H1 (cell line): ENCODE results near the gene MSI2. TPM values are rescaled to one million over a fixed set of nuclear protein-coding genes. Genes with fewer than 3 reads are reported as not detected.

ENCODE experiments used
- CTCF ChIA-PET: fragments of 300-600 bp; sonication (Branson Sonifier 250); formaldehyde crosslinking; loops from one replicate; lab custom pipeline; 2021; ENCODE audit not compliant: partially characterized antibody; lab: Charles Lee
- POLR2A ChIA-PET: fragments of 300-600 bp; sonication (Branson Sonifier 250); formaldehyde crosslinking; loops from one replicate; lab custom pipeline; 2021; ENCODE audit warnings: inconsistent platforms; ENCODE audit not compliant: partially characterized antibody; lab: Charles Lee
- DNase-seq, 2 experiments: peaks; one replicate each; pipeline versions ENCODE4 v3.0.0 to v3.0.0-alpha.2; 2010 to 2022; ENCODE audit warnings: low spot score in 2 of 2, low read depth in 1 of 2, mixed read lengths in 1 of 2
- FAIRE-seq: peaks from 2 replicates; lab custom pipeline; 2011; peaks lifted over from hg19 to GRCh38; lab: Jason Lieb, UNC
- H2AFZ ChIP-seq: 2 replicates; pipeline ENCODE4 v1.8.1; 2012; ENCODE audit warnings: low read length, inconsistent platforms
- H2AK5ac ChIP-seq: 2 replicates; pipeline ENCODE4 v1.6.1; 2013; ENCODE audit warnings: low read depth, low read length
- H2BK120ac ChIP-seq: replicated peaks from 2 replicates; pipeline ENCODE3; 2013; ENCODE audit warnings: low read depth, low read length, inconsistent platforms
- H2BK12ac ChIP-seq: 2 replicates; pipeline ENCODE4 v1.6.1; 2013; ENCODE audit warnings: low read depth, low read length
- H2BK15ac ChIP-seq: 2 replicates; pipeline ENCODE4 v1.6.1; 2013; ENCODE audit warnings: low read length
- H2BK20ac ChIP-seq: 2 replicates; pipeline ENCODE4 v1.6.1; 2013; ENCODE audit warnings: low read length
- H2BK5ac ChIP-seq: 2 replicates; pipeline ENCODE4 v1.6.1; 2013; ENCODE audit warnings: low read depth, low read length
- H3K14ac ChIP-seq: 2 replicates; pipeline ENCODE4 v1.6.1; 2013; ENCODE audit warnings: inconsistent platforms; ENCODE audit not compliant: insufficient read length
- H3K18ac ChIP-seq: 2 replicates; pipeline ENCODE4 v1.6.1; 2013; ENCODE audit warnings: low read length; ENCODE audit errors: extremely low read depth
- H3K23ac ChIP-seq: 2 replicates; pipeline ENCODE4 v1.6.1; 2013; ENCODE audit warnings: inconsistent platforms; ENCODE audit not compliant: insufficient read length
- H3K23me2 ChIP-seq: 2 replicates; pipeline ENCODE4 v1.6.1; 2013; ENCODE audit warnings: low read depth, low read length
- H3K27ac ChIP-seq: 2 replicates; pipeline ENCODE4 v1.6.1; 2011; ENCODE audit warnings: low read depth, low read length, inconsistent platforms
- H3K27me3 ChIP-seq, 4 experiments: replicated peaks in 1 of 4; 1 replicate in 1 of 4; 2 replicates in 3 of 4; pipeline versions ENCODE4 v1.6.1 to v1.8.1; 2011 to 2013; ENCODE audit warnings: low read length in 3 of 4, mild to moderate bottlenecking in 3 of 4, inconsistent platforms in 2 of 4, mixed read lengths in 2 of 4, moderate library complexity in 1 of 4; ENCODE audit not compliant: control insufficient read depth in 3 of 4, insufficient read depth in 3 of 4; ENCODE audit errors: extremely low read depth in 1 of 4
- H3K36me3 ChIP-seq, 4 experiments: 2 replicates each; pipeline versions ENCODE4 v1.6.1 to v1.8.1; 2011 to 2013; ENCODE audit warnings: mild to moderate bottlenecking in 4 of 4, low read length in 3 of 4, moderate library complexity in 2 of 4, control low read depth in 1 of 4, inconsistent platforms in 1 of 4; ENCODE audit not compliant: insufficient read depth in 4 of 4, control insufficient read depth in 2 of 4
- H3K4ac ChIP-seq: replicated peaks from 2 replicates; pipeline ENCODE3; 2013; ENCODE audit warnings: low read length, low read depth, mixed read lengths, inconsistent platforms; ENCODE audit not compliant: insufficient read length
- H3K4me1 ChIP-seq, 4 experiments: replicated peaks in 1 of 4; 1 replicate in 1 of 4; 2 replicates in 3 of 4; pipeline versions ENCODE4 v1.6.1 to v1.8.1; 2011 to 2013; ENCODE audit warnings: low read length in 3 of 4, inconsistent platforms in 2 of 4, mixed read lengths in 1 of 4; ENCODE audit not compliant: insufficient read depth in 4 of 4, control insufficient read depth in 3 of 4
- H3K4me2 ChIP-seq, 2 experiments: 2 replicates each; pipeline versions ENCODE4 v1.6.1 to v1.8.1; 2011 to 2013; ENCODE audit warnings: low read depth in 2 of 2, low read length in 2 of 2, control low read depth in 1 of 2, inconsistent platforms in 1 of 2, mild to moderate bottlenecking in 1 of 2; ENCODE audit not compliant: insufficient read depth in 1 of 2
- H3K4me3 ChIP-seq, 4 experiments: fragments of 200-600, 300-600 bp in 1 of 4; sonication (generic), shearing (Covaris generic), sonication (Bioruptor Twin) in 1 of 4; 2 replicates each; pipeline versions ENCODE4 v1.5.1 to v1.8.1; 2011 to 2016; ENCODE audit warnings: low read length in 4 of 4, low read depth in 3 of 4, control low read depth in 2 of 4, inconsistent platforms in 2 of 4, mild to moderate bottlenecking in 2 of 4, mixed read lengths in 1 of 4, moderate library complexity in 1 of 4; ENCODE audit not compliant: insufficient read depth in 2 of 4; ENCODE audit errors: extremely low read depth in 1 of 4
- H3K56ac ChIP-seq: replicated peaks from 2 replicates; pipeline ENCODE3; 2013; ENCODE audit warnings: low read depth, mild to moderate bottlenecking, mixed read lengths, low read length, inconsistent platforms; ENCODE audit not compliant: insufficient read length
- H3K79me1 ChIP-seq: 2 replicates; pipeline ENCODE4 v1.6.1; 2013; ENCODE audit warnings: low read depth, low read length, control low read depth
- H3K79me2 ChIP-seq, 2 experiments: 2 replicates each; pipeline versions ENCODE4 v1.6.1 to v1.8.1; 2012 to 2013; ENCODE audit warnings: low read length in 2 of 2, mild to moderate bottlenecking in 2 of 2, inconsistent platforms in 1 of 2; ENCODE audit not compliant: insufficient read depth in 2 of 2, control insufficient read depth in 1 of 2
- H3K9ac ChIP-seq, 4 experiments: replicated peaks in 1 of 4; 1 replicate in 1 of 4; 2 replicates in 3 of 4; pipeline versions ENCODE4 v1.6.1 to v1.8.1; 2011 to 2013; ENCODE audit warnings: low read depth in 3 of 4, low read length in 3 of 4, control low read depth in 2 of 4, mild to moderate bottlenecking in 2 of 4, moderate library complexity in 2 of 4, inconsistent platforms in 1 of 4; ENCODE audit errors: extremely low read depth in 1 of 4
- H3K9me3 ChIP-seq, 2 experiments: 2 replicates each; pipeline versions ENCODE4 v1.6.1 to v1.8.1; 2012 to 2013; ENCODE audit warnings: mild to moderate bottlenecking in 2 of 2, moderate library complexity in 2 of 2, control low read depth in 1 of 2, inconsistent platforms in 1 of 2, low read depth in 1 of 2, low read length in 1 of 2, mixed read lengths in 1 of 2; ENCODE audit not compliant: insufficient read depth in 2 of 2
- H4K20me1 ChIP-seq, 2 experiments: replicated peaks in 1 of 2; 2 replicates each; pipeline versions ENCODE3 to v1.8.1; 2011 to 2013; ENCODE audit warnings: inconsistent platforms in 2 of 2, low read length in 2 of 2, mild to moderate bottlenecking in 1 of 2; ENCODE audit not compliant: insufficient read depth in 2 of 2, control insufficient read depth in 1 of 2
- H4K5ac ChIP-seq: 2 replicates; pipeline ENCODE4 v1.6.1; 2013; ENCODE audit warnings: low read length, low read depth, mixed read lengths, inconsistent platforms; ENCODE audit not compliant: insufficient read length
- H4K8ac ChIP-seq: 2 replicates; pipeline ENCODE4 v1.8.0; 2013; ENCODE audit warnings: mild to moderate bottlenecking, moderate library complexity, low read length, inconsistent platforms; ENCODE audit not compliant: insufficient read depth; ENCODE audit errors: extremely low read depth
- H4K91ac ChIP-seq: replicated peaks from 2 replicates; pipeline ENCODE3; 2013; ENCODE audit warnings: low read length, mixed read lengths, inconsistent platforms; ENCODE audit not compliant: insufficient read length
- ASH2L ChIP-seq: fragments of 200-600, 300-600 bp; sonication (generic); IDR thresholded peaks from one replicate; pipeline ENCODE4 v1.7.1; 2017; ENCODE audit warnings: low read length
- BACH1 ChIP-seq: IDR thresholded peaks from 2 replicates; pipeline ENCODE4 v1.6.1; 2012; ENCODE audit warnings: low read length, improper control_type of control experiment
- CTCF ChIP-seq, 3 experiments: IDR thresholded peaks; 1 replicate in 2 of 3; 2 replicates in 1 of 3; pipeline versions ENCODE4 v1.5.1 to v1.6.1; 2011; ENCODE audit warnings: low read length in 3 of 3, mild to moderate bottlenecking in 3 of 3, inconsistent platforms in 2 of 3, low read depth in 1 of 3, moderate library complexity in 1 of 3; ENCODE audit not compliant: insufficient read depth in 1 of 3; ENCODE audit errors: control extremely low read depth in 1 of 3
- GABPA ChIP-seq: IDR thresholded peaks from 2 replicates; pipeline ENCODE4 v1.6.1; 2011; ENCODE audit warnings: mild to moderate bottlenecking, low read length, moderate library complexity, borderline replicate concordance; ENCODE audit not compliant: insufficient read depth
- KDM5A ChIP-seq: fragments of 200-600 bp; IDR thresholded peaks from 2 replicates; pipeline ENCODE4 v1.7.1; 2012; ENCODE audit warnings: mild to moderate bottlenecking, low read length, inconsistent platforms, mixed read lengths
- MAX ChIP-seq: IDR thresholded peaks from 2 replicates; pipeline ENCODE4 v1.6.1; 2012; ENCODE audit warnings: inconsistent platforms
- POLR2A ChIP-seq, 2 experiments: IDR thresholded peaks; 1 replicate in 1 of 2; 2 replicates in 1 of 2; pipeline ENCODE4 v1.6.1; 2011; ENCODE audit warnings: low read depth in 2 of 2, low read length in 2 of 2, mild to moderate bottlenecking in 2 of 2; ENCODE audit errors: control extremely low read depth in 1 of 2
- SP4 ChIP-seq: IDR thresholded peaks from 2 replicates; pipeline ENCODE4 v1.6.1; 2012; ENCODE audit warnings: low read length, inconsistent platforms
- TEAD4 ChIP-seq: IDR thresholded peaks from 2 replicates; pipeline ENCODE4 v1.6.1; 2012; ENCODE audit warnings: low read depth, low read length, inconsistent platforms, mixed read lengths
- YY1 ChIP-seq: IDR thresholded peaks from 2 replicates; pipeline ENCODE4 v1.6.1; 2011; ENCODE audit warnings: low read depth, mild to moderate bottlenecking, low read length
- WGBS, 2 experiments: shearing (Covaris generic) in 1 of 2; methylation state at CpG; one replicate each; pipeline versions ENCODE4 v1.1.6 to v1.1.7; 2013 to 2015; ENCODE audit warnings: low lambda C conversion rate in 2 of 2, mixed read lengths in 2 of 2, inconsistent platforms in 1 of 2, low coverage in 1 of 2, missing lambda C conversion rate in 1 of 2; ENCODE audit not compliant: insufficient replicate concordance in 2 of 2, insufficient coverage in 1 of 2, insufficient read length in 1 of 2; ENCODE audit errors: extremely low coverage in 1 of 2, missing lambda C conversion rate in 1 of 2; 5-methylcytosine and 5-hydroxymethylcytosine counted together
- polyA plus RNA-seq, 7 experiments: library from polyadenylated mRNA; depleted of rRNA in 3 of 7; stranded (reverse) in 5 of 7; unstranded in 2 of 7; fragments of >200 nt in 5 of 7; fragments of 200-250 nt in 2 of 7; gene quantifications; 1 replicate in 5 of 7; 2 replicates in 1 of 7; 4 replicates in 1 of 7; pipeline versions ENCODE4 v1.2.1 to v1.2.3, GENCODE V29; 2011 to 2013; ENCODE audit warnings: missing spikeins in 2 of 7, mixed read lengths in 2 of 7
- total RNA-seq: library from RNA; stranded (reverse); fragmentation: NEBNext Ultra II Directional; extraction: Animal tissue kit (Norgen Biotek cat#: 25700); gene quantifications from 2 replicates; pipeline ENCODE4 v1.2.1, GENCODE V29; 2021

The MSI2 gene
- total and polyA plus RNA-seq, 2 of the 8 experiments (the other 6 are each of a cell fraction or from before 2014, with no cell fraction given), result 36.7 to 80.6 TPM

GRCh38 chr17:57221366-57222350 lies 34.7 kb upstream of the MSI2 start:
- no peaks in the 10 kb centered on the region for H3K79me2 ChIP-seq
- no peak overlapping the region for H2BK15ac ChIP-seq
- H4K20me1 ChIP-seq, result no peaks in the 10 kb centered on the region
- H3K23ac ChIP-seq, result no peak overlapping the region
- ChIA-PET CTCF (interaction anchor here (0.9 to 1.1 kb wide), 2 partner anchors 21 to 181 kb away, joined by 3 to 4 read pairs; no protein-coding TSS in a partner anchor), POLR2A (no interaction called here)
- H3K27ac ChIP-seq, result no peak overlapping the region
- H2BK20ac ChIP-seq, result no peak overlapping the region
- H2AFZ ChIP-seq, result no peak overlapping the region
- no peaks in the 10 kb centered on the region for H3K36me3 ChIP-seq
- H3K9me3 ChIP-seq, result peaks cover 0 to 11% of the 10 kb centered on the region in 2 experiments; a peak in 2 of 4 replicates
- H3K23me2 ChIP-seq, result no peaks in the 10 kb centered on the region
- H3K18ac ChIP-seq, result no peak overlapping the region
- H3K56ac ChIP-seq, result no peak overlapping the region
- H4K91ac ChIP-seq, result no peak overlapping the region
- no peak for DNase-seq
- FAIRE-seq, result no peak
- no peak overlapping the region for H4K5ac ChIP-seq
- H3K4me3 ChIP-seq, result no peak overlapping the region
- no peak overlapping the region for H3K4ac ChIP-seq
- H3K14ac ChIP-seq, result no peak overlapping the region
- no peak overlapping the region for H3K4me2 ChIP-seq
- WGBS, 2 experiments, result 96% methylated on average over 3 of the region's 3 CpGs; no CpG with 5 or more reads in 1 of the 2 experiments
- H4K8ac ChIP-seq, result no peak overlapping the region
- H2AK5ac ChIP-seq, result no peak overlapping the region
- no peak overlapping the region for H2BK5ac ChIP-seq
- no peaks in the 10 kb centered on the region for H3K4me1 ChIP-seq
- H2BK12ac ChIP-seq, result no peak overlapping the region
- no peaks in the 10 kb centered on the region for H3K79me1 ChIP-seq
- H2BK120ac ChIP-seq, result no peak overlapping the region
- H3K9ac ChIP-seq, result no peak overlapping the region
- H3K27me3 ChIP-seq, result no peaks in the 10 kb centered on the region
- TF ChIP-seq YY1 (no peak), ASH2L (no peak), CTCF (IDR thresholded peaks at IDR 0.05; ENCODE audit: control extremely low read depth in 1 of 3, insufficient read depth in 1 of 3, low read depth in 1 of 3, low read length in 3 of 3) (no peak), BACH1 (no peak), SP4 (no peak), GABPA (no peak), MAX (no peak), KDM5A (no peak), TEAD4 (no peak), POLR2A (IDR thresholded peaks at IDR 0.05; ENCODE audit: control extremely low read depth in 1 of 2, low read depth in 2 of 2, low read length in 2 of 2) (no peak)
